Measurements from ENCODE around the gene CLDN10.

DNA sequence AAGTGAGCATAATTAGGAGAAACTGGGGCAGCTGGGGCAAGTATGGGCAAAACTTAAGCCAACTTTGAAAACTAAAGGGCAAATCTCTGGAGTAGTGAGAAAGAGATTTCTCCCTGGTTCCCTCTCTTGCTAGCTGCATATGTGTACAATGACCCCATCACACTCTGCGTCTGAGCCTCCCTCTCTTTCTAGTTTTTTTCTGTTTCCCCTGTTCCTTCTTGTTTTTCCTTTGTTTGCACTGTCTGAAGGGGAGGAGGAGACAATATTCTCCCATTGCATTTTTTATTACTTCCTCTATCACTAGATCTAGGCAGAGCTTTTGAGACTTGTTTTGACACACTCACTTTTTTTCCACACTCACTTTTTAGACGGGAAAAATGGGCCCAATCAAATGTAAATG lies 11.2 kb upstream of the CLDN10 start:
- TF ChIP-seq CTCF (IDR thresholded peaks at IDR 0.05) (no peak), POLR2AphosphoS5 (IDR thresholded peaks at IDR 0.05; ENCODE audit: low read depth, low read length) (no peak)
